ENCODE results near the gene TMEM236.

Gene TMEM236

GRCh38 chr10:17842641-17843040 is 90.6 kb downstream of the TMEM236 start:
- DNase-seq (ENCODE audit: low read depth): no peak
- no peak for TF ChIP-seq CTCF (IDR thresholded peaks at IDR 0.05; ENCODE audit: insufficient read depth, low read depth, low read length, missing control alignments)
- no peak overlapping the region for H3K4me3 ChIP-seq (ENCODE audit: low read depth, low read length)

GRCh38 chr10:17847585-17848296 is 95.7 kb downstream of the TMEM236 start:
- TF ChIP-seq CTCF (IDR thresholded peaks at IDR 0.05; ENCODE audit: insufficient read depth, low read depth, low read length, missing control alignments): no peak
- no peak for DNase-seq (ENCODE audit: low read depth)
- H3K4me3 ChIP-seq (ENCODE audit: low read depth, low read length): no peak overlapping the region

DNA sequence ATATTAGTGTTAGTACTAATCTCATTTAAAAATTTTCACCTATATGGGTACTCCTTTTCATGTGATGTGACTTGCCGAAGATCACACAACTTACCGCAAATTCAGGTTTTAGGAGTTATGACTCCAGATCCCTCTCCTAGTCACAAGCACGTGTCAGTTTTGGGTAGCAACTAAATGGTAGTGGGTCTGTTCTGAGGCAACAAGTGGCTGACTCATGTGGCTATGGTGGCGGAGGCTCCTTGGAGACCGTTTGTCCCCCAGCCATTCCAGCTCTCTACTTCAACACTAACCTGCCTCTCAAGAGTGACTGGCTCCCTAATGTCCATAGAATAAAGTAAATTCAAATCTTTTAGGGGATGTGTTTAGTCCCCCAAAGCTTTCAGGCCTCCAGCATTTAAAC is 96.6 kb downstream of the TMEM236 start:
- DNase-seq (ENCODE audit: low read depth): no peak
- no peak for TF ChIP-seq CTCF (IDR thresholded peaks at IDR 0.05; ENCODE audit: insufficient read depth, low read depth, low read length, missing control alignments)
- no peak overlapping the region for H3K4me3 ChIP-seq (ENCODE audit: low read depth, low read length)

All from GM12865 (cell line).